GM18909 (cell line): ENCODE measurements around the gene CAVIN3.
"Not testable (repeated sequence)": the region's sequence is repeated elsewhere in the genome, so short reads cannot be mapped to it uniquely, and the experiment has no call there.

Experiments used
- ATAC-seq: cut with Tn5 transposase; IDR thresholded peaks from one replicate; pipeline ENCODE4 v1.9.1; 2021; ENCODE audit warnings: mild to moderate bottlenecking; ENCODE audit not compliant: unreplicated experiment, poor library complexity

Gene CAVIN3

GRCh38 chr11:6326985-6327384, 6.7 kb upstream of the CAVIN3 start:
- ATAC-seq, result no peak

- ATAC-seq, result no peak
These were observed 6.0 kb upstream of the CAVIN3 start for GRCh38 chr11:6326303-6326702.

GRCh38 chr11:6323291-6323905, 3.1 kb upstream of the CAVIN3 start:
- no peak for ATAC-seq

GRCh38 chr11:6321961-6322362, 1.7 kb upstream of the CAVIN3 start:
- ATAC-seq, result no peak

- no peak for ATAC-seq
These were observed 1.1 kb upstream of the CAVIN3 start for GRCh38 chr11:6321356-6321755.

- ATAC-seq, result peak; percentile 54
These were observed 444 bp downstream of the CAVIN3 start for GRCh38 chr11:6319704-6320410.

- ATAC-seq, result no peak
These were observed 1.1 kb downstream of the CAVIN3 start for GRCh38 chr11:6319001-6319703.

GRCh38 chr11:6318204-6318603, 2.1 kb downstream of the CAVIN3 start:
- no peak for ATAC-seq

- peak; percentile 66 for ATAC-seq
These were observed 4.4 kb downstream of the CAVIN3 start for GRCh38 chr11:6315811-6316425.

GRCh38 chr11:6312106-6312505, 8.2 kb downstream of the CAVIN3 start:
- ATAC-seq, result no peak

- ATAC-seq, result no peak
These were observed 12.4 kb downstream of the CAVIN3 start for GRCh38 chr11:6307876-6308275.

- ATAC-seq, result no peak
These were observed 15.0 kb downstream of the CAVIN3 start for GRCh38 chr11:6305297-6305696.

- no peak for ATAC-seq
These were observed 16.6 kb downstream of the CAVIN3 start for GRCh38 chr11:6303661-6304060.

- no peak for ATAC-seq
These were observed 19.2 kb downstream of the CAVIN3 start for GRCh38 chr11:6301096-6301495.

GRCh38 chr11:6300325-6300724, 20.0 kb downstream of the CAVIN3 start:
- ATAC-seq, result no peak

- peak; percentile 76 for ATAC-seq
These were observed 21.7 kb downstream of the CAVIN3 start for GRCh38 chr11:6298605-6299004.

- no peak for ATAC-seq
These were observed 22.5 kb downstream of the CAVIN3 start for GRCh38 chr11:6297831-6298230.

GRCh38 chr11:6285019-6285418, 35.3 kb downstream of the CAVIN3 start:
- no peak for ATAC-seq

- ATAC-seq, result no peak
These were observed 36.1 kb downstream of the CAVIN3 start for GRCh38 chr11:6284250-6284649.

GRCh38 chr11:6283453-6284023, 36.8 kb downstream of the CAVIN3 start:
- ATAC-seq, result no peak

GRCh38 chr11:6280809-6281208, 39.5 kb downstream of the CAVIN3 start:
- ATAC-seq, result not testable (repeated sequence)
